K562 (cell line): ENCODE measurements around the gene TMBIM4. TPM values are rescaled to one million over a fixed set of nuclear protein-coding genes. Genes with fewer than 3 reads are reported as not detected.
A peak's percentile ranks its signal among the peaks of the same experiment; 100 is the strongest.

Experiments used
- ADNP ChIP-seq: fragments of 200-800 bp; sonication (Bioruptor generic); IDR thresholded peaks from 2 replicates; pipeline ENCODE4 v1.6.1; 2016; ENCODE audit warnings: missing genetic modification characterization, missing compliant biosample characterization
- ARNT ChIP-seq, 2 experiments: fragments of 450-650 bp; IDR thresholded peaks; 2 replicates each; pipeline ENCODE4 v1.6.1; 2016; ENCODE audit warnings: mild to moderate bottlenecking in 1 of 2
- ESRRA ChIP-seq: fragments of 450-650 bp; IDR thresholded peaks from 2 replicates; pipeline ENCODE4 v1.6.1; 2014; ENCODE audit warnings: low read depth, mild to moderate bottlenecking, moderate library complexity, borderline replicate concordance
- ETV1 ChIP-seq: fragments of 450-650 bp; conservative IDR thresholded peaks from 2 replicates; pipeline ENCODE4 v1.6.1; 2016; ENCODE audit warnings: missing genetic modification characterization, control low read depth, low read depth, missing compliant biosample characterization
- GTF2A2 ChIP-seq: IDR thresholded peaks from 2 replicates; pipeline ENCODE4 v1.6.1; 2016; ENCODE audit warnings: mild to moderate bottlenecking, missing genetic modification characterization, missing compliant biosample characterization
- HDAC1 ChIP-seq, 2 experiments: fragments of 450-650 bp; IDR thresholded peaks; 2 replicates each; pipeline ENCODE4 v1.6.1; 2016 to 2017; ENCODE audit warnings: inconsistent platforms in 1 of 2, mild to moderate bottlenecking in 1 of 2, moderate library complexity in 1 of 2
- JUND ChIP-seq, 2 experiments: IDR thresholded peaks; 2 replicates in 1 of 2; 3 replicates in 1 of 2; pipeline ENCODE4 v1.6.1; 2011; ENCODE audit warnings: borderline replicate concordance in 2 of 2, low read depth in 2 of 2, low read length in 2 of 2, improper control_type of control experiment in 1 of 2, missing biosample characterization in 1 of 2, missing genetic modification characterization in 1 of 2, missing genetic modification reagents in 1 of 2
- OTX1 ChIP-seq: fragments of 450-650 bp; formaldehyde crosslinking; IDR thresholded peaks from 2 replicates; pipeline ENCODE4 v1.4.0; 2022; ENCODE audit warnings: mild to moderate bottlenecking
- SRSF9 ChIP-seq: fragments of 200-400 bp; formaldehyde crosslinking; IDR thresholded peaks from 2 replicates; pipeline ENCODE4 v1.6.1; 2017; ENCODE audit warnings: low read depth, low read length, borderline replicate concordance
- TBL1XR1 ChIP-seq, 2 experiments: IDR thresholded peaks; 2 replicates each; pipeline ENCODE4 v1.6.1; 2012; ENCODE audit warnings: improper control_type of control experiment in 2 of 2, low read length in 2 of 2, mild to moderate bottlenecking in 1 of 2
- ZKSCAN1 ChIP-seq: fragments of 150-350 bp; IDR thresholded peaks from 2 replicates; pipeline ENCODE4 v1.6.1; 2016; ENCODE audit warnings: low read depth, low read length
- ZKSCAN8 ChIP-seq: fragments of 200-800 bp; sonication (Bioruptor generic); IDR thresholded peaks from 2 replicates; pipeline ENCODE4 v1.6.1; 2016; ENCODE audit warnings: missing genetic modification characterization, missing compliant biosample characterization
- ZNF175 ChIP-seq: fragments of 200-800 bp; sonication (Bioruptor generic); IDR thresholded peaks from 2 replicates; pipeline ENCODE4 v1.6.1; 2016; ENCODE audit warnings: low read depth, mild to moderate bottlenecking, missing genetic modification characterization, missing compliant biosample characterization
- ZNF282 ChIP-seq: sonication (generic); formaldehyde crosslinking; IDR thresholded peaks from 2 replicates; pipeline ENCODE4 v1.8.1; 2023; ENCODE audit warnings: missing genetic modification reagents
- ZNF41 ChIP-seq: fragments of 250-450 bp; sonication (Bioruptor Pico); conservative IDR thresholded peaks from 2 replicates; pipeline ENCODE4 v1.4.0; 2020; ENCODE audit warnings: mild to moderate bottlenecking
- ZNF57 ChIP-seq: fragments of 450-650 bp; formaldehyde crosslinking; IDR thresholded peaks from 2 replicates; pipeline ENCODE4 v1.4.0; 2020; ENCODE audit warnings: mild to moderate bottlenecking, moderate library complexity
- ZNF668 ChIP-seq: fragments of 250-450 bp; sonication (Bioruptor Pico); IDR thresholded peaks from 2 replicates; pipeline ENCODE4 v1.8.0; 2022; ENCODE audit warnings: mild to moderate bottlenecking, inconsistent platforms
- ZNF76 ChIP-seq: fragments of 250-450 bp; sonication (Bioruptor Pico); IDR thresholded peaks from 2 replicates; pipeline ENCODE4 v1.4.0; 2020; ENCODE audit warnings: mild to moderate bottlenecking, moderate library complexity, borderline replicate concordance
- polyA plus RNA-seq, 8 experiments: library from polyadenylated mRNA; depleted of rRNA in 4 of 8; stranded (reverse) in 5 of 8; unstranded in 3 of 8; fragments of >200 nt; fragmentation: Nextera tagmentation in 2 of 8; fragmentation: Illumina TruSeq in 1 of 8; extraction: Ambion mirVana in 2 of 8; extraction: Trizol in 1 of 8; gene quantifications; 2 replicates each; pipeline versions ENCODE4 v1.2.1 to v1.2.3, GENCODE V29; 2011 to 2014; ENCODE audit warnings: inconsistent platforms in 1 of 8, missing spikeins in 1 of 8
- total RNA-seq, 7 experiments: library from RNA; depleted of rRNA in 6 of 7; stranded (reverse); fragments of >200 nt in 6 of 7; fragmentation: Illumina TruSeq in 2 of 7; extraction: Trizol in 2 of 7; gene quantifications; 2 replicates each; pipeline versions ENCODE4 v1.2.1 to v1.2.3, GENCODE V29; 2011 to 2021; ENCODE audit warnings: low replicate concordance in 1 of 7
- TF ChIP-seq, protein P1 (sequence below), 2 experiments: fragments of 450-650 bp; IDR thresholded peaks; 2 replicates each; pipeline ENCODE4 v1.6.1; 2016
- TF ChIP-seq, protein P2 (sequence below), 2 experiments: fragments of 200-800 bp in 1 of 2; sonication (Bioruptor generic) in 1 of 2; sonication (generic) in 1 of 2; formaldehyde crosslinking in 1 of 2; IDR thresholded peaks in 1 of 2; conservative IDR thresholded peaks in 1 of 2; 2 replicates each; pipeline versions ENCODE4 v1.5.0 to v1.6.1; 2016 to 2020; ENCODE audit warnings: missing compliant biosample characterization in 1 of 2, missing genetic modification characterization in 1 of 2, missing genetic modification reagents in 1 of 2
- TF ChIP-seq, protein P3 (sequence below), 3 experiments: fragments of 200-800 bp in 1 of 3; fragments of 250-450 bp in 1 of 3; fragments of 450-650 bp in 1 of 3; sonication (Bioruptor Pico) in 1 of 3; sonication (Bioruptor generic) in 1 of 3; formaldehyde crosslinking in 1 of 3; IDR thresholded peaks; 2 replicates each; pipeline versions ENCODE4 v1.6.1 to v1.8.0; 2016 to 2022; ENCODE audit warnings: mild to moderate bottlenecking in 2 of 3, missing genetic modification characterization in 2 of 3, missing compliant biosample characterization in 1 of 3, moderate library complexity in 1 of 3

Gene TMBIM4
- total and polyA plus RNA-seq, 9 of the 15 experiments (the other 6 are each of a cell fraction or from before 2014, with no cell fraction given), result 18.6 to 272 (median 50.0) TPM

DNA sequence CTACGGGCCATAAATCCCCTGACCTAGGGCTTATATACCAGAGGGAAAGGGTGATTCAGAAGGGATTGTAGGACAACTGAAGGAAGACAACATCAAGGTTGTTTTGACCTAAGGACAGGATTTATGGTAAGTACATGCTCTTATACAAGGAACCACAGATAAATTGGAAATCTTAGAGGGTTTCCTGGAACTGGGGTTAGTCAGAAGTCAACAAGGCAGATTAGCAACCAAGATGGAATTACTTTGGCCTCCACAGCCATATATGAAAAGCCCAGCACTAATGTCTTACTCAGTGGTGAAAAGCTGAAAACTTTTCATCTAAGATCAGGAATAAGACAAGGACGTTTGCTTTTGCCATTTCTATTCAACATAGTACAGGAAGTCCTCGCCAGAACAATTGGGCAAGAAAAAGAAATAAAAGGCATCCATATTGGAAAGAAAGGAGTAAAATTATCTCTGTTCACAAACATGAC is 5.4 kb downstream of the TMBIM4 start (continued):
- TF ChIP-seq OTX1, result no peak
- TF ChIP-seq ZNF668 (CRISPR knock-in tag), result 0 out of 2 replicates have a peak, but pooled peaks have one; percentile 28
- TF ChIP-seq ZKSCAN1, result no peak
- TF ChIP-seq ZNF57, result no peak
- TF ChIP-seq ADNP (tag), result no peak
- no peak for TF ChIP-seq GTF2A2
- TF ChIP-seq ZNF175, result peak; percentile 89
- TF ChIP-seq, protein P1, sequence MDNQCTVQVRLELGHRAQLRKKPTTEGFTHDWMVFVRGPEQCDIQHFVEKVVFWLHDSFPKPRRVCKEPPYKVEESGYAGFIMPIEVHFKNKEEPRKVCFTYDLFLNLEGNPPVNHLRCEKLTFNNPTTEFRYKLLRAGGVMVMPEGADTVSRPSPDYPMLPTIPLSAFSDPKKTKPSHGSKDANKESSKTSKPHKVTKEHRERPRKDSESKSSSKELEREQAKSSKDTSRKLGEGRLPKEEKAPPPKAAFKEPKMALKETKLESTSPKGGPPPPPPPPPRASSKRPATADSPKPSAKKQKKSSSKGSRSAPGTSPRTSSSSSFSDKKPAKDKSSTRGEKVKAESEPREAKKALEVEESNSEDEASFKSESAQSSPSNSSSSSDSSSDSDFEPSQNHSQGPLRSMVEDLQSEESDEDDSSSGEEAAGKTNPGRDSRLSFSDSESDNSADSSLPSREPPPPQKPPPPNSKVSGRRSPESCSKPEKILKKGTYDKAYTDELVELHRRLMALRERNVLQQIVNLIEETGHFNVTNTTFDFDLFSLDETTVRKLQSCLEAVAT (IDR thresholded peaks at IDR 0.05), result no peak
- peak in 1 of 2 experiments; percentile 84; a peak in 2 of 4 replicates for TF ChIP-seq TBL1XR1 (IDR thresholded peaks at IDR 0.05; ENCODE audit: low read length in 2 of 2)
- no peak for TF ChIP-seq ZNF282 (CRISPR knock-in tag)
- TF ChIP-seq, protein P2, sequence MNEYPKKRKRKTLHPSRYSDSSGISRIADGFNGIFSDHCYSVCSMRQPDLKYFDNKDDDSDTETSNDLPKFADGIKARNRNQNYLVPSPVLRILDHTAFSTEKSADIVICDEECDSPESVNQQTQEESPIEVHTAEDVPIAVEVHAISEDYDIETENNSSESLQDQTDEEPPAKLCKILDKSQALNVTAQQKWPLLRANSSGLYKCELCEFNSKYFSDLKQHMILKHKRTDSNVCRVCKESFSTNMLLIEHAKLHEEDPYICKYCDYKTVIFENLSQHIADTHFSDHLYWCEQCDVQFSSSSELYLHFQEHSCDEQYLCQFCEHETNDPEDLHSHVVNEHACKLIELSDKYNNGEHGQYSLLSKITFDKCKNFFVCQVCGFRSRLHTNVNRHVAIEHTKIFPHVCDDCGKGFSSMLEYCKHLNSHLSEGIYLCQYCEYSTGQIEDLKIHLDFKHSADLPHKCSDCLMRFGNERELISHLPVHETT (CRISPR knock-in tag; conservative IDR thresholded peaks at IDR 0.05 in 1 of 2, IDR thresholded peaks at IDR 0.05 in 1 of 2), result peak in 1 of 2 experiments; percentile 63; a peak in 2 of 4 replicates
- peak in 1 of 2 experiments; percentile 63; a peak in 1 of 4 replicates for TF ChIP-seq ARNT (IDR thresholded peaks at IDR 0.05)
- peak; percentile 74 for TF ChIP-seq JUND (IDR thresholded peaks at IDR 0.05; ENCODE audit: borderline replicate concordance, low read depth, low read length)
- peak; percentile 66; the same call in 1 of the 3 replicates for TF ChIP-seq JUND (tag; IDR thresholded peaks at IDR 0.05; ENCODE audit: borderline replicate concordance, low read depth, low read length)
- TF ChIP-seq ZNF76 (CRISPR knock-in tag), result no peak
- TF ChIP-seq ZKSCAN8 (CRISPR knock-in tag), result no peak
- TF ChIP-seq, protein P3, sequence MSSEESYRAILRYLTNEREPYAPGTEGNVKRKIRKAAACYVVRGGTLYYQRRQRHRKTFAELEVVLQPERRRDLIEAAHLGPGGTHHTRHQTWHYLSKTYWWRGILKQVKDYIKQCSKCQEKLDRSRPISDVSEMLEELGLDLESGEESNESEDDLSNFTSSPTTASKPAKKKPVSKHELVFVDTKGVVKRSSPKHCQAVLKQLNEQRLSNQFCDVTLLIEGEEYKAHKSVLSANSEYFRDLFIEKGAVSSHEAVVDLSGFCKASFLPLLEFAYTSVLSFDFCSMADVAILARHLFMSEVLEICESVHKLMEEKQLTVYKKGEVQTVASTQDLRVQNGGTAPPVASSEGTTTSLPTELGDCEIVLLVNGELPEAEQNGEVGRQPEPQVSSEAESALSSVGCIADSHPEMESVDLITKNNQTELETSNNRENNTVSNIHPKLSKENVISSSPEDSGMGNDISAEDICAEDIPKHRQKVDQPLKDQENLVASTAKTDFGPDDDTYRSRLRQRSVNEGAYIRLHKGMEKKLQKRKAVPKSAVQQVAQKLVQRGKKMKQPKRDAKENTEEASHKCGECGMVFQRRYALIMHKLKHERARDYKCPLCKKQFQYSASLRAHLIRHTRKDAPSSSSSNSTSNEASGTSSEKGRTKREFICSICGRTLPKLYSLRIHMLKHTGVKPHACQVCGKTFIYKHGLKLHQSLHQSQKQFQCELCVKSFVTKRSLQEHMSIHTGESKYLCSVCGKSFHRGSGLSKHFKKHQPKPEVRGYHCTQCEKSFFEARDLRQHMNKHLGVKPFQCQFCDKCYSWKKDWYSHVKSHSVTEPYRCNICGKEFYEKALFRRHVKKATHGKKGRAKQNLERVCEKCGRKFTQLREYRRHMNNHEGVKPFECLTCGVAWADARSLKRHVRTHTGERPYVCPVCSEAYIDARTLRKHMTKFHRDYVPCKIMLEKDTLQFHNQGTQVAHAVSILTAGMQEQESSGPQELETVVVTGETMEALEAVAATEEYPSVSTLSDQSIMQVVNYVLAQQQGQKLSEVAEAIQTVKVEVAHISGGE (CRISPR knock-in tag; IDR thresholded peaks at IDR 0.05), result peak in 1 of 3 experiments; percentile 43; a peak in 1 of 6 replicates
- TF ChIP-seq ZNF41, result peak; percentile 73; the same call in 1 of the 2 replicates
- no peak for TF ChIP-seq ETV1 (tag)
- TF ChIP-seq SRSF9, result no peak
- TF ChIP-seq ESRRA, result peak; percentile 72; the same call in 1 of the 2 replicates
- TF ChIP-seq HDAC1 (IDR thresholded peaks at IDR 0.05), result peak in 1 of 2 experiments; percentile 99; a peak in 2 of 4 replicates
